ENCODE measurements around the gene BDH2. TPM values are rescaled to one million over a fixed set of nuclear protein-coding genes. Genes with fewer than 3 reads are reported as not detected.
A peak's percentile ranks its signal among the peaks of the same experiment; 100 is the strongest.

The BDH2 gene
- total RNA-seq, 6 experiments from 2014 or later = 32.3 to 70.6 (median 47.2) TPM

GRCh38 chr4:103075435-103075893, 24.2 kb downstream of the BDH2 start:
- Histone ChIP-seq H3K4me3 (peak overlapping the region; percentile 71 to 75 (median 74)), H3K36me3 (no peaks in the 10 kb centered on the region), H3K27me3 (no peaks in the 10 kb centered on the region), H3K9me3 (no peaks in the 10 kb centered on the region), H3K27ac (peak overlapping the region; percentile 90 to 97 (median 97)), H3K4me1 (peaks cover 0 to 22% (median 0%) of the 10 kb centered on the region in 4 donors)
- intact Hi-C loops (cut with DNase I) = no loop called here
- DNase-seq = peak in 2 of 3 donors; percentile 57 to 78
- TF ChIP-seq CTCF (IDR thresholded peaks at IDR 0.05) (no peak), POLR2A (IDR thresholded peaks at IDR 0.05) (peak; percentile 21)
- peak; percentile 76 to 88 (median 81) for ATAC-seq
- WGBS (ENCODE audit: insufficient coverage, low coverage, low lambda C conversion rate, missing lambda C conversion rate) = 10% methylated on average over 4 of the region's 4 CpGs

- H3K4me3 ChIP-seq = peak overlapping the region; percentile 24 to 74 (median 71)
- WGBS (ENCODE audit: insufficient coverage, low coverage, low lambda C conversion rate, missing lambda C conversion rate) = 20% methylated on average over 9 of the region's 9 CpGs
- ATAC-seq (no peak), DNase-seq (no peak)
- H3K9me3 ChIP-seq = no peaks in the 10 kb centered on the region
- H3K36me3 ChIP-seq = no peaks in the 10 kb centered on the region
- H3K27ac ChIP-seq = peak overlapping the region; percentile 67 to 97 (median 97)
- TF ChIP-seq CTCF (IDR thresholded peaks at IDR 0.05) (no peak), POLR2A (IDR thresholded peaks at IDR 0.05) (no peak)
- intact Hi-C loops (cut with DNase I) = no loop called here
- peaks cover 0 to 22% (median 0%) of the 10 kb centered on the region in 4 donors for H3K4me1 ChIP-seq
- no peaks in the 10 kb centered on the region for H3K27me3 ChIP-seq
Measured at GRCh38 chr4:103074744-103075434, 24.7 kb downstream of the BDH2 start.

GRCh38 chr4:103073792-103074438, 25.7 kb downstream of the BDH2 start:
- intact Hi-C loops (cut with DNase I) = no loop called here
- DNase-seq (no peak), ATAC-seq (no peak)
- H3K4me3 ChIP-seq = no peak overlapping the region
- H3K27ac ChIP-seq = peak overlapping the region in 1 of 3 donors; percentile 67
- H3K27me3 ChIP-seq = no peaks in the 10 kb centered on the region
- H3K36me3 ChIP-seq = no peaks in the 10 kb centered on the region
- no peaks in the 10 kb centered on the region for H3K9me3 ChIP-seq
- 82% methylated on average over 2 of the region's 2 CpGs for WGBS (ENCODE audit: insufficient coverage, low coverage, low lambda C conversion rate, missing lambda C conversion rate)
- no peak for TF ChIP-seq CTCF (IDR thresholded peaks at IDR 0.05)
- H3K4me1 ChIP-seq = peaks cover 0 to 22% (median 0%) of the 10 kb centered on the region in 4 donors

- H3K27me3 ChIP-seq = no peaks in the 10 kb centered on the region
- H3K4me1 ChIP-seq = peaks cover 0 to 1% (median 0%) of the 10 kb centered on the region in 4 donors
- H3K4me3 ChIP-seq = no peak overlapping the region
- H3K9me3 ChIP-seq = no peaks in the 10 kb centered on the region
- H3K36me3 ChIP-seq = peaks cover 0 to 7% (median 0%) of the 10 kb centered on the region in 4 donors
- DNase-seq = no peak
- intact Hi-C loops (cut with DNase I) = no loop called here
- H3K27ac ChIP-seq = no peak overlapping the region
- TF ChIP-seq POLR2A (IDR thresholded peaks at IDR 0.05) (no peak), CTCF (IDR thresholded peaks at IDR 0.05) (no peak)
- ATAC-seq = peak in 2 of 4 donors; percentile 41 to 95
- 70% methylated on average over 2 of the region's 2 CpGs for WGBS (ENCODE audit: insufficient coverage, low coverage, low lambda C conversion rate, missing lambda C conversion rate)
Measured at GRCh38 chr4:103067841-103068547, 31.6 kb downstream of the BDH2 start.
